Measurements from ENCODE around the gene KIR2DL1. TPM values are rescaled to one million over a fixed set of nuclear protein-coding genes. Genes with fewer than 3 reads are reported as not detected.
"Not testable (repeated sequence)": the region's sequence is repeated elsewhere in the genome, so short reads cannot be mapped to it uniquely, and the experiment has no call there.

Gene KIR2DL1
- total RNA-seq, 1 donor from 2014 or later, result not detected

DNA sequence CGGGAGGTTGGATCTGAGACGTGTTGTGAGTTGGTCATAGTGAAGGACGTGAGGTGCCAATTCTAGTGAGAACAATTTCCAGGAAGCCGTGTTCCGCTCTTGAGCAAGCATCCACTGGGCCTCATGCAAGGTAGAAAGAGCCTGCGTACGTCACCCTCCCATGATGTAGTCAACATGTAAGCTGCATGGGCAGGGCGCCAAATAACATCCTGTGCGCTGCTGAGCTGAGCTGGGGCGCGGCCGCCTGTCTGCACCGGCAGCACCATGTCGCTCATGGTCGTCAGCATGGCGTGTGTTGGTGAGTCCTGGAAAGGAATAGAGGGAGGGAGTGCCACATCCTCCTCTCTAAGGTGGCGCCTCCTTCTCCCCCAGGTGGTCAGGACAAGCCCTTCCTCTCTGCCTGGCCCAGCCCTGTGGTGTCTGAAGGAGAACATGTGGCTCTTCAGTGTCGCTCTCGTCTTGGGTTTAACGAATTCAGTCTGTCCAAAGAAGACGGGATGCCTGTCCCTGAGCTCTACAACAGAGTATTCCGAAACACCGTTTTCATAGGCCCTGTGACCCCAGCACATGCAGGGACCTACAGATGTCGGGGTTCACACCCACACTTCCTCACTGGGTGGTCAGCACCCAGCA is 16.6 kb downstream of the KIR2DL1 start:
- intact Hi-C loops (cut with micrococcal nuclease); H3K27ac ChIP-seq (replicated peaks): not testable (repeated sequence)

DNA sequence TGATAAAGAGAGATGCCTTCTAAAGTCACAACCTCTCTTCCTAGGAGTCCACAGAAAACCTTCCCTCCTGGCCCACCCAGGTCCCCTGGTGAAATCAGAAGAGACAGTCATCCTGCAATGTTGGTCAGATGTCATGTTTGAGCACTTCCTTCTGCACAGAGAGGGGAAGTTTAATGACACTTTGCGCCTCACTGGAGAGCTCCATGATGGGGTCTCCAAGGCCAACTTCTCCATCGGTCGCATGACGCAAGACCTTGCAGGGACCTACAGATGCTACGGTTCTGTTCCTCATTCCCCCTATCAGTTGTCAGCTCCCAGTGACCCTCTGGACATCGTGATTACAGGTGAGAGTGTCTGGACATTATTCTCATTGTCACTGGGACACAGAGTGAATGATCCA is 18.6 kb downstream of the KIR2DL1 start:
- H3K9me3 ChIP-seq (replicated peaks); DNase-seq; H3K4me1 ChIP-seq; H3K27ac ChIP-seq (replicated peaks); intact Hi-C loops (cut with micrococcal nuclease); H3K36me3 ChIP-seq; H3K4me3 ChIP-seq: not testable (repeated sequence)
- H3K27me3 ChIP-seq (ENCODE audit: low read depth), result peaks cover 30% of the 10 kb centered on the region

More for the DNA sequence above, 16.6 kb downstream of the KIR2DL1 start:
- peaks cover 33% of the 10 kb centered on the region for H3K27me3 ChIP-seq (ENCODE audit: low read depth)
- H3K36me3 ChIP-seq; H3K4me3 ChIP-seq; H3K4me1 ChIP-seq; H3K9me3 ChIP-seq (replicated peaks); DNase-seq: not testable (repeated sequence)

- Histone ChIP-seq H3K27me3 (ENCODE audit: low read depth) (peaks cover 21% of the 10 kb centered on the region), H3K9me3 (replicated peaks) (no peaks in the 10 kb centered on the region), H3K36me3 (no peaks in the 10 kb centered on the region), H3K27ac (replicated peaks) (no peak overlapping the region), H3K4me1 (no peaks in the 10 kb centered on the region), H3K4me3 (no peak overlapping the region)
- DNase-seq, result no peak
- TF ChIP-seq CTCF (IDR thresholded peaks at IDR 0.05; ENCODE audit: borderline replicate concordance), result no peak
- intact Hi-C loops (cut with micrococcal nuclease), result no loop called here
Measured at GRCh38 chr19:54790711-54791110, 21.1 kb downstream of the KIR2DL1 start.

- peaks cover 14% of the 10 kb centered on the region for H3K27me3 ChIP-seq (ENCODE audit: low read depth)
- intact Hi-C loops (cut with micrococcal nuclease), result no loop called here
- no peaks in the 10 kb centered on the region for H3K9me3 ChIP-seq (replicated peaks)
- TF ChIP-seq CTCF (IDR thresholded peaks at IDR 0.05; ENCODE audit: borderline replicate concordance), result no peak
- no peak overlapping the region for H3K27ac ChIP-seq (replicated peaks)
- DNase-seq, result no peak
- H3K36me3 ChIP-seq, result no peaks in the 10 kb centered on the region
- H3K4me3 ChIP-seq, result no peak overlapping the region
- H3K4me1 ChIP-seq, result no peaks in the 10 kb centered on the region
Measured at GRCh38 chr19:54791476-54791875, 21.9 kb downstream of the KIR2DL1 start.

DNA sequence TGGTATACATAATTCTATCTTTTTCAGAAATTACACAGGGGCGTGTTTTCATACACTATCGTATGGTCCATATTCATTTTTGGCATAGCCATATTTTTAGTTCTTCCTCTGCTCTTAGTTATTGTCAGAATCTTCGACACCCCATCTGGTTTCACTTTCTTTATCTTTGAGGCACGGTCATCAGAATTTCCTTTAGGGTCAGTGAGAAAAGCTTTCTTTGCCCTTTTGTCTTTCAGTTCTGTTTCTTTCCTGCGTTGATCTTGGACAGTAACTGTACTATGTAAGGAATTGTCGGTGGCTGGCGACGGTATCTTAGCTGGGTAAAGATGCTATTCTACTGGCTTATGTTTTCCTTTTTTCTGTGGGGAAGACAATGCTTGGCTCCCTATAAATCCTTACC is 23.2 kb downstream of the KIR2DL1 start:
- H3K27me3 ChIP-seq (ENCODE audit: low read depth), result peaks cover 11% of the 10 kb centered on the region
- TF ChIP-seq CTCF (IDR thresholded peaks at IDR 0.05; ENCODE audit: borderline replicate concordance), result no peak
- DNase-seq, result no peak
- H3K4me3 ChIP-seq, result peak overlapping the region; percentile 51
- peak overlapping the region; percentile 32 for H3K27ac ChIP-seq (replicated peaks)
- no peaks in the 10 kb centered on the region for H3K36me3 ChIP-seq
- H3K4me1 ChIP-seq, result no peaks in the 10 kb centered on the region
- H3K9me3 ChIP-seq (replicated peaks), result no peaks in the 10 kb centered on the region
- intact Hi-C loops (cut with micrococcal nuclease), result no loop called here

DNA sequence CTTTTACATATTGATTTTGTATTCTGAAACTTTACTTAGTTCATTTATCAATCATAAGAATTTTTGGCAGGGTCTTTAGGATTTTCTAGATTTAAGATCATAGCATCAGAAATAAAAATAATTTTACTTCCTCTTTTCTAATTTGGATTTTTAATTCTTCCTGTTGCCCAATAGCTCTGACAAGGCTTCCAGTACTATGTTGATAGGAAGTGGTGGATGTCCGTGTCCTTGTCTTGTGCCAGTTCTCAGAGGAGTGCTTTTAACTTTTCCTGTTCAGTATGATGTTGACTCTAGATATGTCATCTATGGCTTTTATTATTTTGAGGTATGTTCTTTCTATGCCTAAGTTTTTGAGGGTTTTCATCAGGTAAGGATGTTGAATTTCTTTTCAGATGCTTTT is 26.2 kb downstream of the KIR2DL1 start:
- no peak overlapping the region for H3K27ac ChIP-seq (replicated peaks)
- peaks cover 12% of the 10 kb centered on the region for H3K27me3 ChIP-seq (ENCODE audit: low read depth)
- TF ChIP-seq CTCF (IDR thresholded peaks at IDR 0.05; ENCODE audit: borderline replicate concordance), result no peak
- H3K9me3 ChIP-seq (replicated peaks), result no peaks in the 10 kb centered on the region
- no peaks in the 10 kb centered on the region for H3K36me3 ChIP-seq
- no peaks in the 10 kb centered on the region for H3K4me1 ChIP-seq
- H3K4me3 ChIP-seq, result no peak overlapping the region
- DNase-seq, result no peak
- intact Hi-C loops (cut with micrococcal nuclease), result no loop called here

Measured in left ventricle myocardium inferior (tissue), 1 donor.